H1 (cell line): ENCODE measurements around the gene GGTLC3. TPM values are rescaled to one million over a fixed set of nuclear protein-coding genes. Genes with fewer than 3 reads are reported as not detected.
"Not testable (repeated sequence)": the region's sequence is repeated elsewhere in the genome, so short reads cannot be mapped to it uniquely, and the experiment has no call there.

ENCODE experiments used
- CTCF ChIA-PET: fragments of 300-600 bp; sonication (Branson Sonifier 250); formaldehyde crosslinking; loops from one replicate; lab custom pipeline; 2021; ENCODE audit not compliant: partially characterized antibody; lab: Charles Lee
- POLR2A ChIA-PET: fragments of 300-600 bp; sonication (Branson Sonifier 250); formaldehyde crosslinking; loops from one replicate; lab custom pipeline; 2021; ENCODE audit warnings: inconsistent platforms; ENCODE audit not compliant: partially characterized antibody; lab: Charles Lee
- DNase-seq, 2 experiments: peaks; one replicate each; pipeline versions ENCODE4 v3.0.0 to v3.0.0-alpha.2; 2010 to 2022; ENCODE audit warnings: low spot score in 2 of 2, low read depth in 1 of 2, mixed read lengths in 1 of 2
- FAIRE-seq: peaks from 2 replicates; lab custom pipeline; 2011; peaks lifted over from hg19 to GRCh38; lab: Jason Lieb, UNC
- H2AFZ ChIP-seq: 2 replicates; pipeline ENCODE4 v1.8.1; 2012; ENCODE audit warnings: low read length, inconsistent platforms
- H2AK5ac ChIP-seq: 2 replicates; pipeline ENCODE4 v1.6.1; 2013; ENCODE audit warnings: low read depth, low read length
- H2BK120ac ChIP-seq: replicated peaks from 2 replicates; pipeline ENCODE3; 2013; ENCODE audit warnings: low read depth, low read length, inconsistent platforms
- H2BK12ac ChIP-seq: 2 replicates; pipeline ENCODE4 v1.6.1; 2013; ENCODE audit warnings: low read depth, low read length
- H2BK15ac ChIP-seq: 2 replicates; pipeline ENCODE4 v1.6.1; 2013; ENCODE audit warnings: low read length
- H2BK20ac ChIP-seq: 2 replicates; pipeline ENCODE4 v1.6.1; 2013; ENCODE audit warnings: low read length
- H2BK5ac ChIP-seq: 2 replicates; pipeline ENCODE4 v1.6.1; 2013; ENCODE audit warnings: low read depth, low read length
- H3K14ac ChIP-seq: 2 replicates; pipeline ENCODE4 v1.6.1; 2013; ENCODE audit warnings: inconsistent platforms; ENCODE audit not compliant: insufficient read length
- H3K18ac ChIP-seq: 2 replicates; pipeline ENCODE4 v1.6.1; 2013; ENCODE audit warnings: low read length; ENCODE audit errors: extremely low read depth
- H3K23ac ChIP-seq: 2 replicates; pipeline ENCODE4 v1.6.1; 2013; ENCODE audit warnings: inconsistent platforms; ENCODE audit not compliant: insufficient read length
- H3K23me2 ChIP-seq: 2 replicates; pipeline ENCODE4 v1.6.1; 2013; ENCODE audit warnings: low read depth, low read length
- H3K27ac ChIP-seq: 2 replicates; pipeline ENCODE4 v1.6.1; 2011; ENCODE audit warnings: low read depth, low read length, inconsistent platforms
- H3K27me3 ChIP-seq, 4 experiments: replicated peaks in 1 of 4; 1 replicate in 1 of 4; 2 replicates in 3 of 4; pipeline versions ENCODE4 v1.6.1 to v1.8.1; 2011 to 2013; ENCODE audit warnings: low read length in 3 of 4, mild to moderate bottlenecking in 3 of 4, inconsistent platforms in 2 of 4, mixed read lengths in 2 of 4, moderate library complexity in 1 of 4; ENCODE audit not compliant: control insufficient read depth in 3 of 4, insufficient read depth in 3 of 4; ENCODE audit errors: extremely low read depth in 1 of 4
- H3K36me3 ChIP-seq, 4 experiments: 2 replicates each; pipeline versions ENCODE4 v1.6.1 to v1.8.1; 2011 to 2013; ENCODE audit warnings: mild to moderate bottlenecking in 4 of 4, low read length in 3 of 4, moderate library complexity in 2 of 4, control low read depth in 1 of 4, inconsistent platforms in 1 of 4; ENCODE audit not compliant: insufficient read depth in 4 of 4, control insufficient read depth in 2 of 4
- H3K4ac ChIP-seq: replicated peaks from 2 replicates; pipeline ENCODE3; 2013; ENCODE audit warnings: low read length, low read depth, mixed read lengths, inconsistent platforms; ENCODE audit not compliant: insufficient read length
- H3K4me1 ChIP-seq, 4 experiments: replicated peaks in 1 of 4; 1 replicate in 1 of 4; 2 replicates in 3 of 4; pipeline versions ENCODE4 v1.6.1 to v1.8.1; 2011 to 2013; ENCODE audit warnings: low read length in 3 of 4, inconsistent platforms in 2 of 4, mixed read lengths in 1 of 4; ENCODE audit not compliant: insufficient read depth in 4 of 4, control insufficient read depth in 3 of 4
- H3K4me2 ChIP-seq, 2 experiments: 2 replicates each; pipeline versions ENCODE4 v1.6.1 to v1.8.1; 2011 to 2013; ENCODE audit warnings: low read depth in 2 of 2, low read length in 2 of 2, control low read depth in 1 of 2, inconsistent platforms in 1 of 2, mild to moderate bottlenecking in 1 of 2; ENCODE audit not compliant: insufficient read depth in 1 of 2
- H3K4me3 ChIP-seq, 4 experiments: fragments of 200-600, 300-600 bp in 1 of 4; sonication (generic), shearing (Covaris generic), sonication (Bioruptor Twin) in 1 of 4; 2 replicates each; pipeline versions ENCODE4 v1.5.1 to v1.8.1; 2011 to 2016; ENCODE audit warnings: low read length in 4 of 4, low read depth in 3 of 4, control low read depth in 2 of 4, inconsistent platforms in 2 of 4, mild to moderate bottlenecking in 2 of 4, mixed read lengths in 1 of 4, moderate library complexity in 1 of 4; ENCODE audit not compliant: insufficient read depth in 2 of 4; ENCODE audit errors: extremely low read depth in 1 of 4
- H3K56ac ChIP-seq: replicated peaks from 2 replicates; pipeline ENCODE3; 2013; ENCODE audit warnings: low read depth, mild to moderate bottlenecking, mixed read lengths, low read length, inconsistent platforms; ENCODE audit not compliant: insufficient read length
- H3K79me1 ChIP-seq: 2 replicates; pipeline ENCODE4 v1.6.1; 2013; ENCODE audit warnings: low read depth, low read length, control low read depth
- H3K79me2 ChIP-seq, 2 experiments: 2 replicates each; pipeline versions ENCODE4 v1.6.1 to v1.8.1; 2012 to 2013; ENCODE audit warnings: low read length in 2 of 2, mild to moderate bottlenecking in 2 of 2, inconsistent platforms in 1 of 2; ENCODE audit not compliant: insufficient read depth in 2 of 2, control insufficient read depth in 1 of 2
- H3K9ac ChIP-seq, 4 experiments: replicated peaks in 1 of 4; 1 replicate in 1 of 4; 2 replicates in 3 of 4; pipeline versions ENCODE4 v1.6.1 to v1.8.1; 2011 to 2013; ENCODE audit warnings: low read depth in 3 of 4, low read length in 3 of 4, control low read depth in 2 of 4, mild to moderate bottlenecking in 2 of 4, moderate library complexity in 2 of 4, inconsistent platforms in 1 of 4; ENCODE audit errors: extremely low read depth in 1 of 4
- H3K9me3 ChIP-seq, 2 experiments: 2 replicates each; pipeline versions ENCODE4 v1.6.1 to v1.8.1; 2012 to 2013; ENCODE audit warnings: mild to moderate bottlenecking in 2 of 2, moderate library complexity in 2 of 2, control low read depth in 1 of 2, inconsistent platforms in 1 of 2, low read depth in 1 of 2, low read length in 1 of 2, mixed read lengths in 1 of 2; ENCODE audit not compliant: insufficient read depth in 2 of 2
- H4K20me1 ChIP-seq, 2 experiments: replicated peaks in 1 of 2; 2 replicates each; pipeline versions ENCODE3 to v1.8.1; 2011 to 2013; ENCODE audit warnings: inconsistent platforms in 2 of 2, low read length in 2 of 2, mild to moderate bottlenecking in 1 of 2; ENCODE audit not compliant: insufficient read depth in 2 of 2, control insufficient read depth in 1 of 2
- H4K5ac ChIP-seq: 2 replicates; pipeline ENCODE4 v1.6.1; 2013; ENCODE audit warnings: low read length, low read depth, mixed read lengths, inconsistent platforms; ENCODE audit not compliant: insufficient read length
- H4K8ac ChIP-seq: 2 replicates; pipeline ENCODE4 v1.8.0; 2013; ENCODE audit warnings: mild to moderate bottlenecking, moderate library complexity, low read length, inconsistent platforms; ENCODE audit not compliant: insufficient read depth; ENCODE audit errors: extremely low read depth
- H4K91ac ChIP-seq: replicated peaks from 2 replicates; pipeline ENCODE3; 2013; ENCODE audit warnings: low read length, mixed read lengths, inconsistent platforms; ENCODE audit not compliant: insufficient read length
- WGBS, 2 experiments: shearing (Covaris generic) in 1 of 2; methylation state at CpG; one replicate each; pipeline versions ENCODE4 v1.1.6 to v1.1.7; 2013 to 2015; ENCODE audit warnings: low lambda C conversion rate in 2 of 2, mixed read lengths in 2 of 2, inconsistent platforms in 1 of 2, low coverage in 1 of 2, missing lambda C conversion rate in 1 of 2; ENCODE audit not compliant: insufficient replicate concordance in 2 of 2, insufficient coverage in 1 of 2, insufficient read length in 1 of 2; ENCODE audit errors: extremely low coverage in 1 of 2, missing lambda C conversion rate in 1 of 2; 5-methylcytosine and 5-hydroxymethylcytosine counted together
- polyA plus RNA-seq, 7 experiments: library from polyadenylated mRNA; depleted of rRNA in 3 of 7; stranded (reverse) in 5 of 7; unstranded in 2 of 7; fragments of >200 nt in 5 of 7; fragments of 200-250 nt in 2 of 7; gene quantifications; 1 replicate in 5 of 7; 2 replicates in 1 of 7; 4 replicates in 1 of 7; pipeline versions ENCODE4 v1.2.1 to v1.2.3, GENCODE V29; 2011 to 2013; ENCODE audit warnings: missing spikeins in 2 of 7, mixed read lengths in 2 of 7
- total RNA-seq: library from RNA; stranded (reverse); fragmentation: NEBNext Ultra II Directional; extraction: Animal tissue kit (Norgen Biotek cat#: 25700); gene quantifications from 2 replicates; pipeline ENCODE4 v1.2.1, GENCODE V29; 2021

Gene GGTLC3
- total and polyA plus RNA-seq, 2 of the 8 experiments (the other 6 are each of a cell fraction or from before 2014, with no cell fraction given), result not detected

DNA sequence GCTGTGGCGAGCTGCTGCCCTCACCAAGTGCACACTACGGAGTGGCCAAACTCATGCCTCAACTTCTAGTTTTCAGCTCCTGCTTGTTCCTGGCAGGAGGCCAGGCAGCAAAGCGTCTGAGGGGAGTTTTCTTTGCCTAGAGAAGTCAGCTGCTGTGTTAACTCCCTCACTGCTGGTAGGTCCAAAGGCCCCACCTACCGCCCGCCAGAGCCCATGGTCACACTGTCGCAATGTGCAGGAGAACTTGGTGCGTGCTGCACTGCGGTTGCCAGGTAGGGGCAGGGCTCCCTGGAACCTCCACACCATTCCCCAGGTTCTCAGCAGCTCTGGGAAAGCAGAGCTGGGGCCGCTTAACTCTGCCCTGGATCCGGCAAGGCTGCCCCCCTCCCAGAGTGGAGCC is 5.6 kb downstream of the GGTLC3 start:
- H3K4me3 ChIP-seq, H2BK120ac ChIP-seq, H3K4me1 ChIP-seq, FAIRE-seq, H3K56ac ChIP-seq, H3K18ac ChIP-seq, H3K79me1 ChIP-seq, H3K4me2 ChIP-seq, H4K5ac ChIP-seq, H3K23ac ChIP-seq, CTCF ChIA-PET, DNase-seq, H4K91ac ChIP-seq, H2BK5ac ChIP-seq, H3K9ac ChIP-seq, H3K4ac ChIP-seq, H3K27ac ChIP-seq, H3K14ac ChIP-seq, H3K79me2 ChIP-seq, H2BK20ac ChIP-seq, H3K36me3 ChIP-seq, H4K8ac ChIP-seq, H4K20me1 ChIP-seq, H2BK15ac ChIP-seq, H2AK5ac ChIP-seq, H3K23me2 ChIP-seq, POLR2A ChIA-PET, H2BK12ac ChIP-seq, H3K9me3 ChIP-seq, H2AFZ ChIP-seq, H3K27me3 ChIP-seq: not testable (repeated sequence)
- WGBS, 2 experiments, result 58% methylated on average over 4 of the region's 10 CpGs; no CpG with 5 or more reads in 1 of the 2 experiments

DNA sequence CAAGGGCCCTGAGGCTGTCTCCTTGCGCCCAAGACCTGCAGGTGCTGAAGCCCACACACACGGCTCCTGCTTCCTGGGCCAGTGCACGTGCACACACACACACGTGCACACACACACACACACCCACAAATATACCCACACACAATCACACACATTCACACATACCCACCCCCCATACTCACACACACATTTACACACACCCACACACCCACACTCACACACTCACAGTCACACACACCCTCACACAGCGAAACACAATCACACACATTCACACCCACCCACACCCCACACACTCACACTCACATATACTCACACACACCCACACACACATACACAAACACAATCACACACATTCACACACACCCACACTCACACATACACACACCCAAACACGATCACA is 6.6 kb downstream of the GGTLC3 start:
- CTCF ChIA-PET, H3K79me2 ChIP-seq, H3K23ac ChIP-seq, H3K18ac ChIP-seq, H2BK12ac ChIP-seq, H3K4ac ChIP-seq, H2AFZ ChIP-seq, POLR2A ChIA-PET, DNase-seq, H2BK20ac ChIP-seq, H3K23me2 ChIP-seq, H3K9ac ChIP-seq, H3K14ac ChIP-seq, H4K20me1 ChIP-seq, H3K9me3 ChIP-seq, H3K27ac ChIP-seq, H3K79me1 ChIP-seq, H2BK15ac ChIP-seq, H3K27me3 ChIP-seq, FAIRE-seq, H2AK5ac ChIP-seq, H4K8ac ChIP-seq, H4K91ac ChIP-seq, H2BK120ac ChIP-seq, H3K56ac ChIP-seq, H3K4me3 ChIP-seq, H3K4me2 ChIP-seq, H3K4me1 ChIP-seq, H2BK5ac ChIP-seq, H3K36me3 ChIP-seq, H4K5ac ChIP-seq: not testable (repeated sequence)
- WGBS, 2 experiments, result 97% methylated on average over 3 of the region's 6 CpGs; no CpG with 5 or more reads in 1 of the 2 experiments
